Body of pancreas (tissue), 4 donors: ENCODE measurements around the gene SLC5A4. TPM values are rescaled to one million over a fixed set of nuclear protein-coding genes. Genes with fewer than 3 reads are reported as not detected.
A peak's percentile ranks its signal among the peaks of the same experiment; 100 is the strongest.
"Not testable (repeated sequence)": the region's sequence is repeated elsewhere in the genome, so short reads cannot be mapped to it uniquely, and the experiment has no call there.

Experiments used
- ATAC-seq: fragments of 150-250 bp; one replicate; pipeline ENCODE4 v1.9.1; 2016
- DNase-seq, 4 donors: peaks; one replicate each; pipeline ENCODE4 v3.0.0-alpha.2; 2019
- H3K27ac ChIP-seq, 4 donors: fragments of 200-600 bp; sonication (generic); 1 replicate in 3 of 4; 2 replicates in 1 of 4; pipeline versions ENCODE4 v1.5.1 to v1.6.1; 2016 to 2019; ENCODE audit warnings: mild to moderate bottlenecking in 1 of 4, mixed read lengths in 1 of 4, moderate library complexity in 1 of 4
- H3K27me3 ChIP-seq, 2 donors: fragments of 200-600 bp; sonication (generic); one replicate each; pipeline ENCODE4 v1.6.0; 2016; ENCODE audit warnings: mild to moderate bottlenecking in 1 of 2
- H3K36me3 ChIP-seq, 2 donors: fragments of 200-600 bp; sonication (generic); replicated peaks in 1 of 2; 2 replicates each; pipeline ENCODE4 v1.5.1; 2016; ENCODE audit warnings: low read depth in 2 of 2; ENCODE audit not compliant: insufficient read depth in 1 of 2
- H3K4me1 ChIP-seq: fragments of 200-600 bp; sonication (generic); one replicate; pipeline ENCODE4 v1.6.0; 2016
- H3K4me3 ChIP-seq, 2 donors: fragments of 200-600 bp; sonication (generic); 1 replicate in 1 of 2; 2 replicates in 1 of 2; pipeline ENCODE4 v1.5.1; 2016 to 2019
- H3K9me3 ChIP-seq, 3 donors: fragments of 200-600 bp; sonication (generic); 1 replicate in 2 of 3; 2 replicates in 1 of 3; pipeline ENCODE4 v1.5.1; 2016
- CTCF ChIP-seq, 7 experiments: fragments of 450-650 bp in 4 of 7; fragments of 200-600 bp in 3 of 7; sonication (generic) in 3 of 7; IDR thresholded peaks; one replicate each; pipeline ENCODE4 v1.5.1; 2016 to 2019; ENCODE audit warnings: antibody characterized with exemption in 7 of 7
- POLR2A ChIP-seq, 3 donors: fragments of 450-650 bp; IDR thresholded peaks; one replicate each; pipeline ENCODE4 v1.6.1; 2016; ENCODE audit warnings: antibody characterized with exemption in 3 of 3, mild to moderate bottlenecking in 2 of 3
- WGBS, 2 donors: methylation state at CpG; one replicate each; pipeline ENCODE4 v1.1.5; 2017; 5-methylcytosine and 5-hydroxymethylcytosine counted together
- intact Hi-C: fragments of 100-400 bp; cut with DNase I; formaldehyde crosslinking; loops from one replicate; pipeline ENCODE4 v1.15.1; 2023
- total RNA-seq, 2 donors: library from RNA; depleted of rRNA; stranded (reverse); fragments of >200 nt; gene quantifications; one replicate each; pipeline ENCODE4 v1.1.0, GENCODE V29; 2016

The SLC5A4 gene
- total RNA-seq, 2 donors from 2014 or later = 0.26 to 0.33 TPM

- no peak for ATAC-seq
- WGBS, 2 donors = 62 to 77% methylated on average over 4 to 7 of the region's 7 CpGs
- intact Hi-C loops = loop anchor here (10.0 kb wide), 1 partner anchor 225 kb away; no protein-coding TSS in a partner anchor
Measured at GRCh38 chr22:32199961-32200360, 55.2 kb downstream of the SLC5A4 start.

GRCh38 chr22:32199341-32199740 is 55.8 kb downstream of the SLC5A4 start:
- H3K27me3 ChIP-seq = peaks cover 0 to 6% of the 10 kb centered on the region in 2 donors
- H3K36me3 ChIP-seq = no peaks in the 10 kb centered on the region
- WGBS, 2 donors = 59 to 60% methylated on average over 6 of the region's 6 CpGs
- H3K27ac ChIP-seq = no peak overlapping the region
- intact Hi-C loops = no loop called here
- TF ChIP-seq POLR2A (IDR thresholded peaks at IDR 0.05) (no peak), CTCF (IDR thresholded peaks at IDR 0.05) (no peak)
- H3K4me1 ChIP-seq = peaks cover 14% of the 10 kb centered on the region
- no peak overlapping the region for H3K4me3 ChIP-seq
- H3K9me3 ChIP-seq = no peaks in the 10 kb centered on the region
- ATAC-seq (no peak), DNase-seq (peak in 3 of 4 donors; percentile 22 to 50 (median 42))

More at GRCh38 chr22:32199961-32200360, 55.2 kb downstream of the SLC5A4 start:
- TF ChIP-seq CTCF (IDR thresholded peaks at IDR 0.05) = no peak
- no peak for TF ChIP-seq POLR2A (IDR thresholded peaks at IDR 0.05)
- Histone ChIP-seq H3K9me3 (no peaks in the 10 kb centered on the region), H3K36me3 (no peaks in the 10 kb centered on the region), H3K27me3 (peaks cover 0 to 6% of the 10 kb centered on the region in 2 donors), H3K27ac (no peak overlapping the region), H3K4me1 (peaks cover 14% of the 10 kb centered on the region), H3K4me3 (no peak overlapping the region)
- DNase-seq = no peak

GRCh38 chr22:32197553-32198226 is 57.5 kb downstream of the SLC5A4 start:
- DNase-seq, H3K4me3 ChIP-seq, H3K9me3 ChIP-seq, intact Hi-C loops, H3K4me1 ChIP-seq, ATAC-seq, H3K27ac ChIP-seq, H3K27me3 ChIP-seq, H3K36me3 ChIP-seq: not testable (repeated sequence)
- WGBS, 2 donors = 69 to 79% methylated on average over 3 to 5 of the region's 5 CpGs

- H3K27ac ChIP-seq, H3K4me1 ChIP-seq, H3K4me3 ChIP-seq, intact Hi-C loops, DNase-seq, H3K9me3 ChIP-seq, H3K36me3 ChIP-seq, ATAC-seq, H3K27me3 ChIP-seq: not testable (repeated sequence)
- WGBS, 2 donors = 57 to 65% methylated on average over 3 of the region's 3 CpGs
Measured at GRCh38 chr22:32195900-32196299, 59.2 kb downstream of the SLC5A4 start.

- ATAC-seq, H3K36me3 ChIP-seq, H3K27me3 ChIP-seq, intact Hi-C loops, H3K9me3 ChIP-seq, H3K4me1 ChIP-seq, DNase-seq, H3K27ac ChIP-seq, H3K4me3 ChIP-seq: not testable (repeated sequence)
- 68 to 92% methylated on average over 5 to 9 of the region's 9 CpGs for WGBS, 2 donors
Measured at GRCh38 chr22:32193346-32193745, 61.8 kb downstream of the SLC5A4 start.

- DNase-seq, H3K27me3 ChIP-seq, H3K9me3 ChIP-seq, intact Hi-C loops, H3K36me3 ChIP-seq, H3K27ac ChIP-seq, H3K4me1 ChIP-seq, ATAC-seq, H3K4me3 ChIP-seq: not testable (repeated sequence)
- WGBS, 2 donors = 79 to 82% methylated on average over 12 to 15 of the region's 15 CpGs
Measured at GRCh38 chr22:32191021-32191420, 64.1 kb downstream of the SLC5A4 start.

- intact Hi-C loops = no loop called here
- Histone ChIP-seq H3K4me1 (no peaks in the 10 kb centered on the region), H3K9me3 (no peaks in the 10 kb centered on the region), H3K36me3 (no peaks in the 10 kb centered on the region), H3K27me3 (no peaks in the 10 kb centered on the region), H3K4me3 (no peak overlapping the region), H3K27ac (no peak overlapping the region)
- 65 to 87% methylated on average over 2 to 3 of the region's 3 CpGs for WGBS, 2 donors
- no peak for TF ChIP-seq CTCF (IDR thresholded peaks at IDR 0.05)
- no peak for TF ChIP-seq POLR2A (IDR thresholded peaks at IDR 0.05)
- no peak for DNase-seq
- ATAC-seq = no peak
Measured at GRCh38 chr22:32185821-32186220, 69.3 kb downstream of the SLC5A4 start.
